ENCODE measurements around the gene IFRD1.

The IFRD1 gene

GRCh38 chr7:112462236-112462635 lies 12.0 kb downstream of the IFRD1 start:
- in situ Hi-C loops (cut with MboI; ENCODE audit: low sequenced_read_pairs, unreplicated experiment): no loop called here
- TF ChIP-seq CTCF (IDR thresholded peaks at IDR 0.05; ENCODE audit: borderline replicate concordance, control extremely low read depth, extremely low read depth, insufficient read depth, missing control alignments): no peak
- DNase-seq (ENCODE audit: low spot score): no peak

- no peak for TF ChIP-seq CTCF (IDR thresholded peaks at IDR 0.05; ENCODE audit: borderline replicate concordance, control extremely low read depth, extremely low read depth, insufficient read depth, missing control alignments)
- in situ Hi-C loops (cut with MboI; ENCODE audit: low sequenced_read_pairs, unreplicated experiment): no loop called here
- no peak for DNase-seq (ENCODE audit: low spot score)
Measured at GRCh38 chr7:112467867-112468266, 17.6 kb downstream of the IFRD1 start.

GRCh38 chr7:112470194-112470593 lies 19.9 kb downstream of the IFRD1 start:
- TF ChIP-seq CTCF (IDR thresholded peaks at IDR 0.05; ENCODE audit: borderline replicate concordance, control extremely low read depth, extremely low read depth, insufficient read depth, missing control alignments): no peak
- in situ Hi-C loops (cut with MboI; ENCODE audit: low sequenced_read_pairs, unreplicated experiment): no loop called here
- DNase-seq (ENCODE audit: low spot score): no peak

GRCh38 chr7:112476390-112477052 lies 26.3 kb downstream of the IFRD1 start:
- DNase-seq (ENCODE audit: low spot score): no peak
- in situ Hi-C loops (cut with MboI; ENCODE audit: low sequenced_read_pairs, unreplicated experiment): loop anchor here (25.0 kb wide), 1 partner anchor 714 kb away; no protein-coding TSS in a partner anchor
- TF ChIP-seq CTCF (IDR thresholded peaks at IDR 0.05; ENCODE audit: borderline replicate concordance, control extremely low read depth, extremely low read depth, insufficient read depth, missing control alignments): no peak

- no peak for TF ChIP-seq CTCF (IDR thresholded peaks at IDR 0.05; ENCODE audit: borderline replicate concordance, control extremely low read depth, extremely low read depth, insufficient read depth, missing control alignments)
- in situ Hi-C loops (cut with MboI; ENCODE audit: low sequenced_read_pairs, unreplicated experiment): loop anchor here (25.0 kb wide), 1 partner anchor 719 kb away; no protein-coding TSS in a partner anchor
- no peak for DNase-seq (ENCODE audit: low spot score)
Measured at GRCh38 chr7:112481121-112481736, 31.0 kb downstream of the IFRD1 start.

GRCh38 chr7:112481833-112482670 lies 31.8 kb downstream of the IFRD1 start:
- in situ Hi-C loops (cut with MboI; ENCODE audit: low sequenced_read_pairs, unreplicated experiment): loop anchor here (25.0 kb wide), 1 partner anchor 720 kb away; no protein-coding TSS in a partner anchor
- DNase-seq (ENCODE audit: low spot score): no peak
- no peak for TF ChIP-seq CTCF (IDR thresholded peaks at IDR 0.05; ENCODE audit: borderline replicate concordance, control extremely low read depth, extremely low read depth, insufficient read depth, missing control alignments)

All from GM13976 (cell line).